Measurements from ENCODE around the gene SLCO3A1. TPM values are rescaled to one million over a fixed set of nuclear protein-coding genes. Genes with fewer than 3 reads are reported as not detected.
"Not testable (repeated sequence)": the region's sequence is repeated elsewhere in the genome, so short reads cannot be mapped to it uniquely, and the experiment has no call there.

SLCO3A1 gene
- total RNA-seq, 1 donor from 2014 or later, result 23.6 TPM

DNA sequence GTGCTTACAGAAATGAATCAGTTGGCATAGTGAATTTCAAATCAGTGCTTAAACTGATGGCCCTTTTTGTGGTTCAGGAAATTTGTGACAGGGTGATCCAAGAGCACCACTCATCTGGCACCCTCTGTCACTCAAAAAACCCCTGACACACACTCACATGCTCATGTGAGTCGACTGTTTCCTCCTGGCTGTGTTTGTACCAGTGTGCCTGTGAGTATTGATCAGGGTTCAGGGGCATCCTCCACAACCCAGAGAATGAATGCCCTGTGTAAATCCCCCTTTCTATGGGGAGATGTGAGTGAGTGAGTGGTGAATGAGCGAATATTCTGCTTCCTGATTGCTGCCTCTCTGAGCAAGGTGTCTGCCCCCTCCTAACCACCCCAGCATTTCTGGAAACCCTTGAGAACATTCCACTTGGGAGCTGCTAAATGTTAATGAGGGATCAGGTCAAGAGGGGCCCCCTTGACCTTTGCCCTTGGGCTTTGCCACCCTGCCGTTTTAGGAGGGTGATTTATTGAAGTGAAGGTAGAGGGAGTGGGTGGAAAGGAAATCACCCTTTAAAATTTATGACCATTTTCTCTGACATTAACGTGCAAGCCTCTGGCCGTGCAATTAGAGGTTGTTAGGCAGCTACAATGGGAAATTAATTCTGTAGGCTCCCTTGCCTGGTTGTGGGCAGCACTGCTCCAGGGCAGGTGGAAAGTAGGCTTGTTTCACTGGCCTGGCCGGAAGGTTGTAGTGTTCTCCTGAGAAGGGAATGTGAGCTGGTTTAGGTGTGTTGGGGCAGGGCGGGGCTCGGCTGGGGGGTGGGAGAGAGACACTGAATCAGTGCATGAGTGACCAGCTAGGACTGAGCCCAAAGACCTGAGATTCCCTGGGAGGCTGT is 87.2 kb downstream of the SLCO3A1 start:
- peak; percentile 57 for ATAC-seq

DNA sequence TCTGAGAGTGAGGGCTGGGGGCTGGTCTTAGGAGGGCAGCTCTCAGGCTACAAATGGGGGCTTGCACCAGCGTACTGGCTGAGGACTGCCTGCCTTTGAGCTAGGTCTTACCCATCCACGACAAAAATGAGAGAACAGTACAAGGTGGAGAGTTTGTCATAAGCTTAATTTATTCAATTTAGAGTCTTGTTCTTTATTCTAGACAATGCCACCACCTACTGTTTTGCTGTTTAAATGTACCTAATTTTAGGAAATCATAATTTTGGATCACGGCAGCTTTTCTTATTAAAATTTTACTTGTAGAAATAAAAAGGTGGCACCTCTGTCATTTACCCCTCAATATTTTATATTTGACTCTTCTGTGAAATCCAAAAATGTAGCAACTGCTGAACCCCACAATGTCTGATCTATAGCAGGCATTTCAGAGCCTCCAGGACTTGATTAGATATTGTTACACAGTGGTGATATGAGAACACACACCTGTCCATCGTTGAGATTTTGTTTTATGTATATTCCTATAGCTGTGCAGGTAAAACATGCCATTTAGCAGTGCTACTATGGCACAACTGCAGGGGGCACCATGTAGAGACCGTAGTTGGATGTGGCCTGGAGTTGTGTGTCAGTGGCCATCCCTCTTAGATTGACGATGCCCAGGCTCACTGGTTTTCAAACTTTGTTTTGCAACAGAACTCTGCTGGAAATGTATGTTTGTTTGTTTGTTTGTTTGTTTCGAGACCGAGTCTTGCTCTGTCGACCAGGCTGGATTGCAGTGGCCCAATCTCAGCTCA is 88.6 kb downstream of the SLCO3A1 start:
- peak; percentile 4 for ATAC-seq

- peak; percentile 88 for ATAC-seq
Measured at GRCh38 chr15:91942720-91943394, 89.3 kb downstream of the SLCO3A1 start.

DNA sequence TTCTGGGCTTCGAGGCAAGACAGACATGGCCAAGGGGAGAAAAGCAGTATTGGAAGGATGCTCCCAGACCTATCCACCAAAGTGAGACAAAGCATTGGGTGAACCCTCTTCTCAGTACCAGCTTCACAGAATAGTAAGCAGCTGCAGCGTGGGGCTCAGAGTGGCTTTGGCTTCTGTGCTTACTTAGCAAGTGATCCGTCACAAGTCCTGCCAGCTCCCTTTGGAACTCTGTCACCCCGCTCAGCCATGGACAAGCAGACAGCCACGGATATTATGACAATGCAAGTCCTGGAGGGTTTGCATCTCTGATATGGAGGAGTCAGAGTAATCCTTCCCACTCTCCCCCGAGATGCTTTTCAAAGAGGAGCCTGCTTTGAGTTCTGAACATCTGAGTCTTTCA is 90.8 kb downstream of the SLCO3A1 start:
- ATAC-seq, result no peak

GRCh38 chr15:91945385-91945784 is 91.9 kb downstream of the SLCO3A1 start:
- ATAC-seq, result no peak

DNA sequence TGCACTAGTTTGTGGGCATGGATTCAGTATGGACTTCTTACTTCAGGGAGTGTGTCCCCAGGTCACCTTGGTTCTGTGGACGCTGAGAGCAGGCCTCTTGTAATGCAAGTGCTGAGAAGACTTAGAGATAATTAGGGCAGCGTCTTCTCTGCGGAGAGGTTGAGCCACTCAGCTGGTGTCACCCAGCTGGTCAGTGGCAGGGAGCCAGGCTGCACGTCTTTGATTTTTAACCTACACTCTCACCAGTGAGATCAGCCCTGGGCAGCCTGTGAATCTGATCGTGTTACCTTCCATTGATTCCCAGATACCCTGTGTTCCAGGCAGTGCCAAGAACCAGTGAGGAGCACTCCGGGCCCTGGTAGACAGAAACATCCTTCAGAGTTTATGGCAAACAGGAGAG is 92.6 kb downstream of the SLCO3A1 start:
- ATAC-seq, result no peak

- ATAC-seq, result no peak
Measured at GRCh38 chr15:91946581-91947292, 93.2 kb downstream of the SLCO3A1 start.

- ATAC-seq, result no peak
Measured at GRCh38 chr15:91947293-91947679, 93.8 kb downstream of the SLCO3A1 start.

GRCh38 chr15:91947683-91948608 is 94.4 kb downstream of the SLCO3A1 start:
- ATAC-seq, result peak; percentile 45

DNA sequence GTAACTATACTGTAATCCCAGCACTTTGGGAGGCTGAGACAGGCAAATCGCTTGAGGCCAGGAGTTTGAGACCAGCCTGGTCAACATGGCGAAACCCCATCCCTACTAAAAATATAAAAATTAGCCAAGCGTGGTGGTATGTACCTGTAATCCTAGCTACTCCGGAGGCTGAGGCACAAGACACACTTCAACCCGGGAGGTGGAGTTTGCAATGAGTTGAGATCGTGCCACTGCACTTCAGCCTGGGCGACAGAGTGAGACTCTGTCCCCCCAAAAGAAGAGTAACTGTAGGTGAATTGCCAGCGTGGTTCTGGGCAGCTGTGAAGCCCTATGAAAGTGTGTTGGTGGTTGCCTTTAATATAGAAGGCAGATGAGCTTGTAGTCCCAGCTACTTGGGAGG is 95.9 kb downstream of the SLCO3A1 start:
- no peak for ATAC-seq

DNA sequence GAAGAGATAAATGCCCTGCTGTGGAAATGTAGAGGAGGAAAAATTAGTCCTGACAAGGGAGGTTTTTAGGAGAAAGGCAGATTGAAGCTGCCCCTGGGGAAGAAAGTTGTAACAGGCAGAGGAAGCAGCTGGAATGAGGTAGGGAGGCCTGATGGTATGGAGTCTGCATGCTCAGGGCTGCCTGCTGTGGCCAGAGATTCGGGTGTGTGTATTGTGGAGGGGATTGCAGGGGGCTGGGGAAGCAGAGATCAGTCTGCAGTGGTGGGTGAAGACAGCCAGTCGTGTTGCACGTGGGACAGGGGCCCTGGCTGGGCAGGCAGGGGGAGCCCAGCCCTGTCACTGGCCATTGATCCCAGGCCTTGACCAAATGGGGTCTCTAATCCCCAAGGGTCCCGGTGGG is 96.5 kb downstream of the SLCO3A1 start:
- ATAC-seq, result no peak

DNA sequence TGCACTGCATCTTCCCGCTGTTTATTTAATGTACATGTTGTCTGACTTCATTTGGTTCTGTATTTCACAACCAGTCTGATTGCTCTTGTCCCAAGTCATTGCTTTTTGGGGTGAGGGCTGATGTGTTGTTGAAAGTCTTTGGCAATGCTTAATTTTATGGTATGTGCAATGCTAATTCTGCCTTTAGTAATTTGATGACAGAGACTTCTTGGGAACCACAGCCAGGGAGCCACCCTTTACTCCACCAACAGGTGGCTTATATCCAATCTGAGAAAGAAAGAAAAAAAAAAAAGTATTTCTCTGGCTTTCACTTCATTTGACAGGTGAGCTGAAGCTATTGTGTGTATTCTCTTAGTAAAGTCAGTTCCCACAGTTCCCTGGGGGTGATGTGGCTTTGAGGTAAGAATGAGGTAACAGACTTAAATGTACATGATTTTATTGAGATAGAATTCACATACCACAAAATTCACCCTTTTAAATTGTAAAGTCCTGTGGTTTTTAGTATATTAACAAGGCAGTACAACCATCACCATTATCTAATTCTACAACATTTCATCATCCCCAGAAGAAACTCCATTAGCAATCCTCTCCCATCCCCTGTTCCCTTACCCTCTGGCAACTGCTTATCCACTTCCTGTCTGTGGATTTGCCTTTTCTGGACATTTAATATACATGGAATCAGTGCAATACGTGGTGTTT is 97.3 kb downstream of the SLCO3A1 start:
- peak; percentile 63 for ATAC-seq

DNA sequence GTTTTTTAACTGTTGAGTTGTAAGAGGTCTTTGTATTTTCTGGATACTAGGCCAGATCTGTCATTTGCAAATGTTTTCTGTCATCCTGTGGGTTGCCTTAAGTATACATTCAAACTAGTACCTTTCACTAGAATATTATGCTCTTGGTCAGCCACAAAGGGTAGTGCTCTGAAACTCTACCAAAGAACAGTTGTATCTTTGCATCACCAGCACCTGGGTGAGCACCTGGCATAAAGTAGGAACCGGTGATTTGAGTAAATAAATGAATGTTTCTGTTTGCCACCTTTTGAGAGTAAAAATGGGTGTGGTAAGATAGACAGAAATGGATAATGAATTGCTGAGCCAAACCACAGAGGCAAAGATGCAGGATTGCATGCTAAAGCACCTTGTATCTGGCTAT is 98.7 kb downstream of the SLCO3A1 start:
- ATAC-seq, result no peak

GRCh38 chr15:91953432-91953831 is 99.9 kb downstream of the SLCO3A1 start:
- ATAC-seq, result peak; percentile 90

DNA sequence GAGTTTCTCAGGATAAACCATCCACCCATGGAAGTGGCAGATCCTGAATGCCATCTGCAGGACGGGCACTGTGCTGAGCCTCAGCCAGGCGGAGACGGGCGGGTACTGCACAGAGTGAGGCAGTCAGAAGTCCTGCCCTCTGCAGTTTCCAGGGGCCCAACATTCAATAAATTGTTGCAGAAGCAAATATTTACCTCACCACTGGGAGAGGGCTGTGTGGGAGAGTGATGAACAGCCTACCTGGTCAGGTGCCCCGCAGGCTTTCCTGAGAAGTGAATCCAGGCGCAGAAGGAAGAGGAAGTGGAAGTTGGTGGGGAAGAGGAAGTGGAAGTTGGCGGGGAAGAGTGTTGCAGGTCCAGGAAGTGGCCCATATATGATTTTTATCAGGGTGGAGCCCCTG is 100.8 kb downstream of the SLCO3A1 start:
- peak; percentile 64 for ATAC-seq

DNA sequence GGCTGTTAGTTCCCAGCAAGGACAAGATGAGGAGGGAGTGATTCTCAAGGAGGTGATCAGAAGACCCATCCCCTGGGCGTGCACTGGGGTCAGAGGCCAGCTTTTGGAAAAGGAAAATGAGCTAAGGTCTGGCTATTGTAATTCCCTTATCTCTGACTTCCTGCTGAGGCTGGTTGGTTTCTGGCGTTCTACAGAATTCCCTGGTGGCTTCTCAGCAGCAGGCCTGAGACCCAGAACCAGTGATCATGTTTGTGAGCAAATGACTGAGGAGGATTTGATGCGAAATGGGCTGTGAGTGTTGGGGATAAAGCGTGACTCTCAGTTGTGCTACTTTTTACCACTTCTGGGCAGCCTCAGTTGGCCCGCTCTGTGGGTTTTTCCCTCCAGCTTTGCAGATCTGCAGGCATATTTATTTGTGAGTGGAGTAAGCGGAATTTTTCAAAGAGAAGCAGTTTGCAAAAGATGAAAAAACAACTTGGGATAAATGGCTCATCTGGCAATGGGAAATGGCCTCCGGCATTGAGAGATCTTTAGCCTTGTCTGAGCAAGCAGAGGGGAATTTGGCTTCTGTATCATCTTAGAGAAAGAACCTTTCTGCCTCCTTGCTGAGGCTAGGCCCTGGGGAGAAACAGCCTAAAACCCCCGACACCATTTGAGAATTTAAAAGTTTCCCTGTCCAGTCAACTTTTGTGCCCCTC is 102.7 kb downstream of the SLCO3A1 start:
- no peak for ATAC-seq

DNA sequence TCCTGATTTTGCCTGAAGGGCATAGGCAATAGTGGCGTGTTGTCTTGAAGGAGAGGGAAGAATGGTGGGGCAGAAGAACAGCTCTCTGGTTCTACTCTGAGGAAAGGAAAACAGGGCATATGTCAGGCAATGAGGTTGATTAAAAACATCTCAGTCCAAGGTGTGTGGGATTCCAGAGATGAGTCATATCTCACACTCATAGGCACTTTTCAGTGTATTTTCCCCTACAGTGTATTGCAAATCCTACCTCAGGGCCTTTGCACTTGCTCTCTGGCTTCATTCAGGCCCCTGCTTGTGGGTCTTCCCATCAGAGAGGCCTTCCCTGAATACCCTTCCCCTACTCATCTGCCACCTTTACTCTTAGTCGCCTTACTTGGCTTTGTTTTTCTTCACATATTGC is 107.8 kb downstream of the SLCO3A1 start:
- peak; percentile 43 for ATAC-seq

DNA sequence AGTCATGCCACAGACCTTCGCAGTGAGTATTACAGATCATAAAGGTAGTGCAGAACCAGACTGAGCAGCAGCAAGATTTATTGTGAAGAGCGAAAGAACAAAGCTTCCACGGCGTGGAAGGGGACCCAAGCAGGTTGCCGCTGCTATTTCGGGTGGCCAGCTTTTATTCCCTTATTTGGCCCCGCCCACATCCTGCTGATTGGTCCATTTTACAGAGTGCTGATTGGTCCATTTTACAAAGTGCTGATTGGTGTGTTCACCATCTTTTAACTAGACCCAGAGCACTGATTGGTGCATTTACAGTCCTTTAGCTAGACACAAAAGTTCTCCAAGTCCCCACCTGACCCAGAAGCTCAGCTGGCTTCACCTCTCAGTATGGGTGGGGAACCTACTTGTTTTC is 110.2 kb downstream of the SLCO3A1 start:
- ATAC-seq, result not testable (repeated sequence)

DNA sequence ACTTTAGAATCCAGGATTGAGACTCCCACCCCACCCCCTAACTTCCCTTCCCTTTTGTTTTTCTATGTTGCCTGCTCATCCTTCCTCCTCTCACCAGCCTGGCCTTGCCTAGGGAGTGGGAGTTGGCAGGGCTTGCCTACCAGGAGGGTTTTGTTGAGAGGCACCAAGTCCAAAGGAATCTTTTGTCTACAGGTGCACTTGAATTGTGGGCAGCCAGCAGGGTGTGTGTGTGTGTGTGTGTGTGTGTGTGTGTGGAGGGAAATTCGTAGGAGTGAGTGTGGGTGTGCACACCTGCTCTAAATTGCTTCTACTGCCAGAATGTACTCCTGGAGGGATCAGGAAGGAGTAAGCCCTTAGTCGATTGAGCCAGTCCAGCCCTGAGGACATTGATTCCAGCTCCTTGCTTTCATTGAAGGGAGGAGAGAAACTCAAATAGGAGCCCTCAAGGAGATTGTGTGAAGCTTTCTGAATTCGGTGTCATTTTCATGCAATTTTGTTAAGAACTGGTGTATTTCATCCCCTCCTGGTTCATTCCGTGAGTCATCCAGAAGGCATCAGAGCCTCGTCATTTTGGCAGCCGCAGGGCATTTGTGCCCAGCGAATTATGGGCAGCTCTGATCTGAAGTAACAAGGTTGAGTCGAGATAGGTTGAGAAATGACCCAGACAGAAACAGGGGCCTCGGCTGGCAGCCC is 112.1 kb downstream of the SLCO3A1 start:
- ATAC-seq, result peak; percentile 57

GRCh38 chr15:91966194-91966552 is 112.7 kb downstream of the SLCO3A1 start:
- no peak for ATAC-seq
